ENCODE data around the gene IL17RD.

DNA sequence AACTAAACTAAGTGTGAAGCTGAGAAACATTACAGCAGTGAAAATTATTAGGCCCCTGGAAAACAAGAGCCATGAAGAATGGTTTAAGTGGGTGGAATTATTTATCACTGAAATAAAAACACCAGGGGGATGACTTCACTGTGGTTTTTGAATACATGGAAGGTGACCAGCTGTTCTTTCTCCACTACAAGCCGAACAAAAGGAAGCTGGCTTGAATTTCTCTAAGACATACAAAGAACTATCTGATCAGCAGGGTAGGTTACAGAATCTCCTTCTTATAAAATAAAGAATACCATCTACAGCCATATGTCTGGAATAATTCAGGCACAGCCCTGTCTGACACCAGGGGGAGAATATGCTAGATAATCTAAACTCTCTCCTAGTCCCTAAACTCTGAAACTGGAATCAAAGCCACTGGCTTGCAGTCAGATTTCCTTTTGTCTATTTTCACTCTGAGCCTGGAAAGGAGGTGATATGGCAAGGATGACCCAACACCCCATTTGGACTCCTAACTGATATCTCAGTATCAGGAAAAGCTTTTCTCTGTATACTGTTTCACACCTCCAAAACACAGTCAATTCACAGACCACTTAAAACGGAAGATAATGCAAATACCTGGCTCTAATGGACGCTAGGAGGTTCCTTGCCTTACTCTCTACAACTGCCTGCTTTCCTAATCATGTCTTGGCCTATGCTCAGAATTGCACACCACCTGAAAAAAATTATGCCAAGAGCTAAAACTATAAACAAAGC, 73.5 kb downstream of the IL17RD start:
- TF ChIP-seq, protein P1, sequence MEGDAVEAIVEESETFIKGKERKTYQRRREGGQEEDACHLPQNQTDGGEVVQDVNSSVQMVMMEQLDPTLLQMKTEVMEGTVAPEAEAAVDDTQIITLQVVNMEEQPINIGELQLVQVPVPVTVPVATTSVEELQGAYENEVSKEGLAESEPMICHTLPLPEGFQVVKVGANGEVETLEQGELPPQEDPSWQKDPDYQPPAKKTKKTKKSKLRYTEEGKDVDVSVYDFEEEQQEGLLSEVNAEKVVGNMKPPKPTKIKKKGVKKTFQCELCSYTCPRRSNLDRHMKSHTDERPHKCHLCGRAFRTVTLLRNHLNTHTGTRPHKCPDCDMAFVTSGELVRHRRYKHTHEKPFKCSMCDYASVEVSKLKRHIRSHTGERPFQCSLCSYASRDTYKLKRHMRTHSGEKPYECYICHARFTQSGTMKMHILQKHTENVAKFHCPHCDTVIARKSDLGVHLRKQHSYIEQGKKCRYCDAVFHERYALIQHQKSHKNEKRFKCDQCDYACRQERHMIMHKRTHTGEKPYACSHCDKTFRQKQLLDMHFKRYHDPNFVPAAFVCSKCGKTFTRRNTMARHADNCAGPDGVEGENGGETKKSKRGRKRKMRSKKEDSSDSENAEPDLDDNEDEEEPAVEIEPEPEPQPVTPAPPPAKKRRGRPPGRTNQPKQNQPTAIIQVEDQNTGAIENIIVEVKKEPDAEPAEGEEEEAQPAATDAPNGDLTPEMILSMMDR (IDR thresholded peaks at IDR 0.05), result no peak
- TF ChIP-seq, protein P2, sequence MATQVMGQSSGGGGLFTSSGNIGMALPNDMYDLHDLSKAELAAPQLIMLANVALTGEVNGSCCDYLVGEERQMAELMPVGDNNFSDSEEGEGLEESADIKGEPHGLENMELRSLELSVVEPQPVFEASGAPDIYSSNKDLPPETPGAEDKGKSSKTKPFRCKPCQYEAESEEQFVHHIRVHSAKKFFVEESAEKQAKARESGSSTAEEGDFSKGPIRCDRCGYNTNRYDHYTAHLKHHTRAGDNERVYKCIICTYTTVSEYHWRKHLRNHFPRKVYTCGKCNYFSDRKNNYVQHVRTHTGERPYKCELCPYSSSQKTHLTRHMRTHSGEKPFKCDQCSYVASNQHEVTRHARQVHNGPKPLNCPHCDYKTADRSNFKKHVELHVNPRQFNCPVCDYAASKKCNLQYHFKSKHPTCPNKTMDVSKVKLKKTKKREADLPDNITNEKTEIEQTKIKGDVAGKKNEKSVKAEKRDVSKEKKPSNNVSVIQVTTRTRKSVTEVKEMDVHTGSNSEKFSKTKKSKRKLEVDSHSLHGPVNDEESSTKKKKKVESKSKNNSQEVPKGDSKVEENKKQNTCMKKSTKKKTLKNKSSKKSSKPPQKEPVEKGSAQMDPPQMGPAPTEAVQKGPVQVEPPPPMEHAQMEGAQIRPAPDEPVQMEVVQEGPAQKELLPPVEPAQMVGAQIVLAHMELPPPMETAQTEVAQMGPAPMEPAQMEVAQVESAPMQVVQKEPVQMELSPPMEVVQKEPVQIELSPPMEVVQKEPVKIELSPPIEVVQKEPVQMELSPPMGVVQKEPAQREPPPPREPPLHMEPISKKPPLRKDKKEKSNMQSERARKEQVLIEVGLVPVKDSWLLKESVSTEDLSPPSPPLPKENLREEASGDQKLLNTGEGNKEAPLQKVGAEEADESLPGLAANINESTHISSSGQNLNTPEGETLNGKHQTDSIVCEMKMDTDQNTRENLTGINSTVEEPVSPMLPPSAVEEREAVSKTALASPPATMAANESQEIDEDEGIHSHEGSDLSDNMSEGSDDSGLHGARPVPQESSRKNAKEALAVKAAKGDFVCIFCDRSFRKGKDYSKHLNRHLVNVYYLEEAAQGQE (IDR thresholded peaks at IDR 0.05; ENCODE audit: insufficient read depth in 1 of 2, low read depth in 2 of 2, low read length in 1 of 2), result no peak
- TF ChIP-seq POLR2AphosphoS5 (IDR thresholded peaks at IDR 0.05; ENCODE audit: low read depth, low read length), result no peak
- no peak for TF ChIP-seq TCF7L2 (IDR thresholded peaks at IDR 0.05; ENCODE audit: low read depth, low read length)
- TF ChIP-seq SIN3A (IDR thresholded peaks at IDR 0.05; ENCODE audit: borderline replicate concordance, insufficient read depth, low read depth, low read length), result no peak

Measured in Panc1 (cell line).